ENCODE measurements around the gene PCCA. TPM values are rescaled to one million over a fixed set of nuclear protein-coding genes. Genes with fewer than 3 reads are reported as not detected.
"Not testable (repeated sequence)": the region's sequence is repeated elsewhere in the genome, so short reads cannot be mapped to it uniquely, and the experiment has no call there.

PCCA gene
- total RNA-seq, 2 donors from 2014 or later, result 19.6 to 38.6 TPM

DNA sequence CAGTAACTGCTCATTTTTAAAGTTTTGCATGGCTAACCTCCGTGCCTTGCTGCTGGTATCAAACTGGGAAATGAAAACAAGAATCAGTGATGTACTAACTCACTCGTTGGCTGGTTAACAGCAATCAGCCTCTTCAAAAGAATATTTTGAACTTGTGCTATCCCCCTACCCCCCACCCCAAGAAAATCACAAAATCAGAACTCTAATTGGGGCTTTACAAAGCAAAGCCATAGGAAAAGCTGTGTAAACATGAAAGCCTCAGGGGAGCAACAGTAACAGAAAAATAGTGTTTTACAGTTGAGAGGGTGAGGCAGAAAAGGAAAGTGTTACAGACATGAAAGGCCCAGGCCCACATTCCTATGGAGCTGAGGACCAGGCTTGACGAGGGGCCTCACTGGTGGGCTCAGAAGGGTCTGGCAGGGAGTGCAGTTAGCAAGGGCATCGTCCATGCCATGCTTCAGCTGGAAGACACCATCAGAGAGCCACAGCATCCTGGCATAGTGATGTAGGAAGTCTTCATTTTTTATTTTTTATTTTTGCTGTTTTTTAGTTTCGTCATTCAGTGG lies 217.6 kb downstream of the PCCA start:
- no peaks in the 10 kb centered on the region for H3K9me3 ChIP-seq
- no peak for TF ChIP-seq CTCF (IDR thresholded peaks at IDR 0.05)
- H3K36me3 ChIP-seq, result peaks cover 4% of the 10 kb centered on the region
- no peak for DNase-seq (ENCODE audit: low spot score)
- no peaks in the 10 kb centered on the region for H3K27me3 ChIP-seq
- no peak overlapping the region for H3K4me3 ChIP-seq
- no peaks in the 10 kb centered on the region for H3K4me1 ChIP-seq
- no peak overlapping the region for H3K27ac ChIP-seq

GRCh38 chr13:100314132-100314910 lies 225.4 kb downstream of the PCCA start:
- Histone ChIP-seq H3K27me3 (no peaks in the 10 kb centered on the region), H3K27ac (no peak overlapping the region), H3K9me3 (no peaks in the 10 kb centered on the region), H3K36me3 (peaks cover 4% of the 10 kb centered on the region), H3K4me3 (no peak overlapping the region), H3K4me1 (no peaks in the 10 kb centered on the region)
- TF ChIP-seq CTCF (IDR thresholded peaks at IDR 0.05), result no peak
- DNase-seq (ENCODE audit: low spot score), result no peak

GRCh38 chr13:100315522-100315921 lies 226.6 kb downstream of the PCCA start:
- Histone ChIP-seq H3K4me1 (no peaks in the 10 kb centered on the region), H3K27me3 (no peaks in the 10 kb centered on the region), H3K36me3 (no peaks in the 10 kb centered on the region), H3K4me3 (no peak overlapping the region), H3K9me3 (no peaks in the 10 kb centered on the region), H3K27ac (no peak overlapping the region)
- no peak for TF ChIP-seq CTCF (IDR thresholded peaks at IDR 0.05)
- DNase-seq (ENCODE audit: low spot score), result no peak

- H3K4me1 ChIP-seq; DNase-seq (ENCODE audit: low spot score); H3K27me3 ChIP-seq; H3K9me3 ChIP-seq; H3K36me3 ChIP-seq; H3K27ac ChIP-seq; H3K4me3 ChIP-seq: not testable (repeated sequence)
Measured at GRCh38 chr13:100318473-100318872, 229.6 kb downstream of the PCCA start.

- H3K27ac ChIP-seq, result no peak overlapping the region
- no peak for TF ChIP-seq CTCF (IDR thresholded peaks at IDR 0.05)
- no peaks in the 10 kb centered on the region for H3K27me3 ChIP-seq
- peaks cover 10% of the 10 kb centered on the region for H3K36me3 ChIP-seq
- no peaks in the 10 kb centered on the region for H3K4me1 ChIP-seq
- no peak overlapping the region for H3K4me3 ChIP-seq
- no peak for DNase-seq (ENCODE audit: low spot score)
- H3K9me3 ChIP-seq, result no peaks in the 10 kb centered on the region
Measured at GRCh38 chr13:100323937-100324336, 235.0 kb downstream of the PCCA start.

DNA sequence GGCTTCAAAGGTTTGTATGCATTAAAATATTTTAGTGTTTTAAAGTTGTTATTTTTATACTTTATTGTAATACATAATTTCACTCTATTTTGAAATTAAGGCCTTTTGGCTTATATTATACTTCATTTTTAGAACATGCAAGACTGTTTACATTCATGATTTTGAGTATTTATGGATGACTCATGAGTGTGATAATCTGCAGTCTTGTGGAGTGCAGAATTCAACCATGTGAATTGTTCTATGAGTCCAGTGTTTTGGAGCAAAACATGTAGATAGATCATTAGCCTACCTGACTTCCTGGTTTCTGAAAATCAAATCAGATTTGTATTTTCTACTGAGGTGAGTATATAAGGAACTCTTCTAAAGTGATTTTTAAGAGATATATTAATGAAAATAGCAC lies 241.8 kb downstream of the PCCA start:
- H3K27ac ChIP-seq, result no peak overlapping the region
- DNase-seq (ENCODE audit: low spot score), result no peak
- no peaks in the 10 kb centered on the region for H3K4me1 ChIP-seq
- H3K9me3 ChIP-seq, result peaks cover 0 to 9% of the 10 kb centered on the region in 2 donors
- H3K27me3 ChIP-seq, result no peaks in the 10 kb centered on the region
- H3K4me3 ChIP-seq, result no peak overlapping the region
- peaks cover 10% of the 10 kb centered on the region for H3K36me3 ChIP-seq
- TF ChIP-seq CTCF (IDR thresholded peaks at IDR 0.05), result no peak
